GM12875 (cell line): ENCODE results near the gene CCDC174.

Source experiments
- H3K4me3 ChIP-seq: one replicate; pipeline ENCODE4 v1.5.1; 2011; ENCODE audit warnings: low read depth, low read length, control low read depth
- CTCF ChIP-seq: IDR thresholded peaks from 2 replicates; pipeline ENCODE4 v1.5.1; 2011; ENCODE audit warnings: low read depth, mild to moderate bottlenecking, control low read depth, inconsistent platforms, low read length, moderate library complexity, borderline replicate concordance; ENCODE audit not compliant: insufficient read depth

Gene CCDC174

DNA sequence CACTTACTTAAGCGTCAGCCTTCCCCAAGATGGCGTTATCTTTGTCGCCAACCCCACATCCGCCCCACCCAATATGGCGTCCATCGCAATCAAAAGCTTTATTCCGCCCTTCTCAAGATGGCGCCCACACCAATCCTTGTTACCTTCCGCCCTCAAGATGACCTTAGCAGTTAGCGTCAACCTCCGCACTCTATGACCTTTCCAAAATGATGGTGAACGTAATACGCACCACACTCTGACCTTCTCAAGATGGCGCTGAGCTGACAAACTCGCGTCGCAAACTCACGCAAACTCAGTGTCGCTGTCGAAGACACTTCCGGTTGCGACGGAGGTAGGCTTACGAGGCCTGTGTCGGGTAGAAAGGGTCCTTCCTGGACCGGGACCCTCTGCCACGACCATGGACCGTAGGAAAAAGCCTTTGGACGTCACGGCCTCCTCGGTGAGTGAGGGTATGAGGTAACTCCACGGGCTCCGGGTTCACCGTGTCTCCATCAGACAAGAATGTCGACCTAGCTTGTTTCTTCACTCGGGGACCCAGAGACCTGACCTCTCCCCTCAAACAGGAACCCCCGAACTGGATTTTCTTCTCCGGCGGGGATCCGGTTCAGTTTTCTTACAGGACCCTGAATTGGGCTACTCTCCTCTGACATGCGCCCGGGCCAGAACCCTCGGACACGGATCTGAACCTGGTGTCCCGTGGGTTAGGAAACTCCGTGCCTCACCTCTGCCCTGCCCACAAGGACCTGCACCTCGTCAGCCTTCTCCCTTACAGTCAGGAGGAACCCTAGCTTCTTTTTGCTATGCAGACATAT is at the start of gene CCDC174:
TSS of gene CCDC174 (plus strand) at position 323 of the 812 bp plus-strand sequence. CDS start at position 398, 75 bp downstream.
- TF ChIP-seq CTCF: no peak
- peak within 1 kb of the TSS; percentile 81 for H3K4me3 ChIP-seq

- 0 out of 2 replicates have a peak, but pooled peaks have one; percentile 9 for TF ChIP-seq CTCF
- no peak overlapping the region for H3K4me3 ChIP-seq
Observed at GRCh38 chr3:14602006-14602803, 49.4 kb upstream of the CCDC174 start.

GRCh38 chr3:14602804-14603644 is 48.5 kb upstream of the CCDC174 start:
- TF ChIP-seq CTCF: no peak
- no peak overlapping the region for H3K4me3 ChIP-seq

- TF ChIP-seq CTCF: no peak
- no peak overlapping the region for H3K4me3 ChIP-seq
Observed at GRCh38 chr3:14605067-14605466, 46.5 kb upstream of the CCDC174 start.

DNA sequence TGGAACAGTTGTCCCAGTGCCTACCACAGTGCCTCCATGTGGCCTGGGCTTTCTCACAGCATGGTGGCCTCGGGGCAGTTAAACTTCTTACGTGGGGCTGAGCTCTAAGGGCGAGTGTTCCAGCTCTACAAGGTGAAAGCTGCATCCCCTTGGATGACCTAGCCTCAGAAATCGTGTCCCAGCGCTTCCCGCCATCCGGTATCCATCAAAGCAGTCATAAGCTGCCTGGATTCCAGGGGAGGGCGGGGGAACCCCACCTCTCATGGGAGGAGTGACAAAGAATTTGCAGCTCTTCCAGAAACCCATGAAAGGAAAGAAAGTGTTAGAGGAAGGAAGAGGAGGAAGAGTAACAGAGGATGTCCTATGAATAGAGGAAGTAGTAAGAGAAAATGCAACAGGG is 45.8 kb upstream of the CCDC174 start:
- no peak for TF ChIP-seq CTCF
- H3K4me3 ChIP-seq: no peak overlapping the region

DNA sequence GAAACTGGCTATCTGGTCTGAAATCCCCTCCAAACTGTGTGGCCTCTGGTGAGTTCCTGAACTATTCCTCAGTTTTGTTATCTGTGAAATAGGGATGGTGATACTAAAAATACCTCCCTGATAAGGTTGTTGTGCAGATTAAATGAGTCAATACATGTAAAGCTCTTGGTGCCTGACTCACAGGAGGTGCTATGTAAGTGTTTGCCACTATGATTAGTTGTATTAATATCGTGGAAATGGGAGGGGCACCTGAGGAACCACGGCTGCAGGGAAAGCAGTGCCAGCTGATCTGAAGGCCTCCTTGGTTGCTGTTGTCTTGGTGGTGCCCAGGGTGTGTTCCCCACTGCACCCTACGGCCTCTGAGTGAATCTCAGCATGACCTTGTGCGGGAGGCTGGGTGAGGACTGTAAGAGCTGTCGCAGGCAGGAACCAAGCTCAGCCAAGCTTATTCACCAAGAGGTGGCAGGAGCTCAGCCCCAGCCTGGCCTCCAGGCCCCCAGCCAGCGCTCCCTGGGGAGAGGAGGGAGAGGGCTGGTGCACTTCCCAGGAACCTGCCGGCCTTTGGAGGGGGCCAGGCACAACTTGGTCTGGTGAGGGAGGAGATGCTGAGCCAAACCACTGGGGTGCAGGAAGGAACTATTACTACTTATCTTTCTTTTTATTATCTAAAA is 44.8 kb upstream of the CCDC174 start:
- H3K4me3 ChIP-seq: no peak overlapping the region
- TF ChIP-seq CTCF: no peak
